Neuron (in vitro differentiated cells): ENCODE results near the gene WDHD1.
"Not testable (repeated sequence)": the region's sequence is repeated elsewhere in the genome, so short reads cannot be mapped to it uniquely, and the experiment has no call there.

ENCODE experiments used
- H2AFZ ChIP-seq: one replicate; pipeline ENCODE4 v1.6.1; 2013; ENCODE audit warnings: low read depth, mild to moderate bottlenecking, inconsistent platforms, low read length, moderate library complexity
- H3K27me3 ChIP-seq: one replicate; pipeline ENCODE4 v1.6.1; 2013; ENCODE audit warnings: low read length; ENCODE audit not compliant: insufficient read depth
- H3K36me3 ChIP-seq: one replicate; pipeline ENCODE4 v1.6.1; 2013; ENCODE audit warnings: low read length; ENCODE audit not compliant: insufficient read depth
- H3K4me1 ChIP-seq: one replicate; pipeline ENCODE4 v1.6.1; 2013; ENCODE audit warnings: low read length; ENCODE audit not compliant: insufficient read depth
- H3K4me3 ChIP-seq: 2 replicates; pipeline ENCODE4 v1.5.1; 2013; ENCODE audit warnings: mild to moderate bottlenecking, low read length, moderate library complexity
- H3K9me3 ChIP-seq: one replicate; pipeline ENCODE4 v1.6.1; 2013; ENCODE audit warnings: low read length

WDHD1 gene

GRCh38 chr14:54974788-54975414, 52.0 kb downstream of the WDHD1 start:
- no peak overlapping the region for H2AFZ ChIP-seq
- peaks cover 38% of the 10 kb centered on the region for H3K36me3 ChIP-seq
- H3K27me3 ChIP-seq = no peaks in the 10 kb centered on the region
- H3K4me1 ChIP-seq = no peaks in the 10 kb centered on the region
- no peak overlapping the region for H3K4me3 ChIP-seq
- peaks cover 2% of the 10 kb centered on the region for H3K9me3 ChIP-seq

- peaks cover 40% of the 10 kb centered on the region for H3K36me3 ChIP-seq
- H3K4me1 ChIP-seq = no peaks in the 10 kb centered on the region
- no peaks in the 10 kb centered on the region for H3K27me3 ChIP-seq
- no peak overlapping the region for H2AFZ ChIP-seq
- peaks cover 4% of the 10 kb centered on the region for H3K9me3 ChIP-seq
- no peak overlapping the region for H3K4me3 ChIP-seq
Observed at GRCh38 chr14:54967496-54967895, 59.4 kb downstream of the WDHD1 start.

GRCh38 chr14:54955143-54955542, 71.8 kb downstream of the WDHD1 start:
- Histone ChIP-seq H3K4me1 (no peaks in the 10 kb centered on the region), H3K27me3 (no peaks in the 10 kb centered on the region), H3K4me3 (no peak overlapping the region), H3K9me3 (no peaks in the 10 kb centered on the region), H3K36me3 (peaks cover 36% of the 10 kb centered on the region), H2AFZ (no peak overlapping the region)

DNA sequence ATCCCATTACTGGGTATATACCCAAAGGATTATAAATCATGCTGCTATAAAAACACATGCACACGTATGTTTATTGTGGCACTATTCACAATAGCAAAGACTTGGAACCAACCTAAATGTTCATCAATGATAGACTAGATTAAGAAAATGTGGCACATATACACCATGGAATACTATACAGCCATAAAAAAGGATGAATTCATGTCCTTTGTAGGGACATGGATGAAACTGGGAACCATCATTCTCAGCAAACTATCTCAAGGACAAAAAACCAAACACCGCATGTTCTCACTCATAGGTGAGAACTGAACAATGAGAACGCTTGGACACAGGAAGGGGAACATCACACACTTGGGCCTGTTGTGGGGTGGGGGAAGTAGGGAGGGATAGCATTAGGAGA, 73.3 kb downstream of the WDHD1 start:
- not testable (repeated sequence) for H3K27me3 ChIP-seq, H3K9me3 ChIP-seq
- peaks cover 30% of the 10 kb centered on the region for H3K36me3 ChIP-seq

GRCh38 chr14:54952803-54953202, 74.1 kb downstream of the WDHD1 start:
- not testable (repeated sequence) for H2AFZ ChIP-seq, H3K4me1 ChIP-seq, H3K9me3 ChIP-seq, H3K27me3 ChIP-seq, H3K4me3 ChIP-seq
- peaks cover 34% of the 10 kb centered on the region for H3K36me3 ChIP-seq

More for the DNA sequence above, 73.3 kb downstream of the WDHD1 start:
- not testable (repeated sequence) for H3K4me3 ChIP-seq, H3K4me1 ChIP-seq, H2AFZ ChIP-seq

GRCh38 chr14:54947230-54947629, 79.7 kb downstream of the WDHD1 start:
- no peaks in the 10 kb centered on the region for H3K4me1 ChIP-seq
- H3K4me3 ChIP-seq = no peak overlapping the region
- no peak overlapping the region for H2AFZ ChIP-seq
- peaks cover 34% of the 10 kb centered on the region for H3K36me3 ChIP-seq
- H3K27me3 ChIP-seq = no peaks in the 10 kb centered on the region
- H3K9me3 ChIP-seq = peaks cover 8% of the 10 kb centered on the region

GRCh38 chr14:54946500-54946899, 80.4 kb downstream of the WDHD1 start:
- H3K36me3 ChIP-seq = peaks cover 34% of the 10 kb centered on the region

GRCh38 chr14:54944737-54945391, 82.0 kb downstream of the WDHD1 start:
- Histone ChIP-seq H3K4me1 (no peaks in the 10 kb centered on the region), H2AFZ (no peak overlapping the region), H3K9me3 (peaks cover 8% of the 10 kb centered on the region), H3K4me3 (no peak overlapping the region), H3K27me3 (no peaks in the 10 kb centered on the region), H3K36me3 (peaks cover 47% of the 10 kb centered on the region)

More at GRCh38 chr14:54946500-54946899, 80.4 kb downstream of the WDHD1 start:
- Histone ChIP-seq H3K27me3 (no peaks in the 10 kb centered on the region), H2AFZ (no peak overlapping the region), H3K4me3 (no peak overlapping the region), H3K9me3 (peaks cover 8% of the 10 kb centered on the region), H3K4me1 (no peaks in the 10 kb centered on the region)

- Histone ChIP-seq H2AFZ (no peak overlapping the region), H3K4me3 (no peak overlapping the region), H3K36me3 (peaks cover 37% of the 10 kb centered on the region), H3K9me3 (peaks cover under 1% of the 10 kb centered on the region), H3K4me1 (no peaks in the 10 kb centered on the region), H3K27me3 (no peaks in the 10 kb centered on the region)
Observed at GRCh38 chr14:54942913-54943312, 84.0 kb downstream of the WDHD1 start.

- Histone ChIP-seq H3K4me3 (no peak overlapping the region), H3K9me3 (no peaks in the 10 kb centered on the region), H2AFZ (no peak overlapping the region), H3K36me3 (peaks cover 19% of the 10 kb centered on the region), H3K27me3 (no peaks in the 10 kb centered on the region), H3K4me1 (no peaks in the 10 kb centered on the region)
Observed at GRCh38 chr14:54936816-54937215, 90.1 kb downstream of the WDHD1 start.

- Histone ChIP-seq H3K9me3 (no peaks in the 10 kb centered on the region), H2AFZ (no peak overlapping the region), H3K4me3 (no peak overlapping the region), H3K27me3 (no peaks in the 10 kb centered on the region), H3K36me3 (peaks cover 17% of the 10 kb centered on the region), H3K4me1 (no peaks in the 10 kb centered on the region)
Observed at GRCh38 chr14:54935958-54936357, 90.9 kb downstream of the WDHD1 start.

- Histone ChIP-seq H3K36me3 (peaks cover 8% of the 10 kb centered on the region), H3K4me1 (no peaks in the 10 kb centered on the region), H3K27me3 (no peaks in the 10 kb centered on the region), H3K4me3 (no peak overlapping the region), H2AFZ (no peak overlapping the region), H3K9me3 (no peaks in the 10 kb centered on the region)
Observed at GRCh38 chr14:54935100-54935499, 91.8 kb downstream of the WDHD1 start.

DNA sequence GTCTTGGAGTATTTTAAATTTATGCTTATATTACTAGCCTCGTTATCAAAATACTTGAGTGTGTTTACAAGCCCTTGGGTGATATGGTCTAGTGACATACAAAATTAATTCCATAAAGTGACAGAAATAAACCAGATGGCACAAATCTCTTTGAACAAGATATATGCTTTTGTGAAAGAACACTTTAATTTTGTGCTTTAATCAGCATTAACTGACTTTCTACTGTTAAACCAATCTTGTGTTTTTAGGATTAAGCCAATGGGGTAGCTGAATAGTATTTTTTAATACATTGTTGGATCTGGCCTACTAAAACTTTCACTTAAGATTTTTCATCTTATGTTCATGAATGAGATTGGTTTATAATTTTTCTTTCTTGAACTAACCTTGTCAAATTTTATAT, 93.9 kb downstream of the WDHD1 start:
- Histone ChIP-seq H3K9me3 (no peaks in the 10 kb centered on the region), H3K4me3 (no peak overlapping the region), H3K4me1 (no peaks in the 10 kb centered on the region), H3K27me3 (no peaks in the 10 kb centered on the region), H3K36me3 (peaks cover 6% of the 10 kb centered on the region), H2AFZ (no peak overlapping the region)
